DND-41 (cell line): ENCODE measurements around the gene FRS2.

Source experiments
- EZH2 ChIP-seq: IDR thresholded peaks from 3 replicates; pipeline ENCODE4 v1.6.1; 2012; ENCODE audit warnings: borderline replicate concordance, low read depth, mild to moderate bottlenecking, moderate library complexity, low read length, inconsistent platforms; ENCODE audit not compliant: severe bottlenecking
- TF ChIP-seq, protein P1 (sequence below): IDR thresholded peaks from 2 replicates; pipeline ENCODE4 v1.5.1; 2012; ENCODE audit warnings: borderline replicate concordance, low read length, moderate library complexity, mild to moderate bottlenecking; ENCODE audit not compliant: poor library complexity, severe bottlenecking; ENCODE audit errors: extremely low read depth

DNA sequence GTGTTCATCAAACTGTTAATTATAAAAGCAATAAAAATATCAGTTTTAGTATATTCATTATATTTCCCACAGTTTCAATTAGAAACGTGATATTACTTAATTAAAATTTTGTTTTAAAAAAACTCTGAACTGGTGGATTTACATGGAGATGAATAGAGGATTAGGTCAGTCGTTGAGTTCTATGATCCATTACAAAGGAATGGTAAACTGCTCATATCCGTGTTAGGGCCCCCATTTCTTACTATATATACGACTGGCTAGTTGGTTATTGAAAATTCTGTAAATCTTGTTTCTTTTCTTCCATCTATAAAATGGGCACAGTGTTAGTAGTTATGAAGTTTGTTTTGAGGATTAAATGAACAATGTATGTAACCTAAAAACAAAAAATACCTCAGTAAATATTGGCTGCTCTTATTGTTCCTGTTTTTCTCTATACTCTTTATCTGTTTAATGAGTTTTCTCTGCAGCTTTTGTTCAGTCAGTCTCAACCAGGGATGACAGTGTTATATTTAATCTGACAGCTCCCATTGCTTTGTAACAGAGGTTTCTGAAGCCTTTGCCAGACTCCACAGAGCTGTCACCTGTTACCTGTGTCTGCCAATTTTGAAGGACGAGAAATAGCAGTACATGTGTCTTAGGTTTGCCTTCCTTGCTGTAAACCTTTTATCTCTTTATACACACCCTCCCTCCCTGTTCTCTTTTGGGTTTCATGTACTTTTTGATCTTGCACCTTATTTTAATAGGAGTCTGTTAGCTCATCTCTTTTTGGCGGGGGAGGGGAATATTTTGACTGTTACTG lies 41.5 kb downstream of the FRS2 start:
- TF ChIP-seq, protein P1, sequence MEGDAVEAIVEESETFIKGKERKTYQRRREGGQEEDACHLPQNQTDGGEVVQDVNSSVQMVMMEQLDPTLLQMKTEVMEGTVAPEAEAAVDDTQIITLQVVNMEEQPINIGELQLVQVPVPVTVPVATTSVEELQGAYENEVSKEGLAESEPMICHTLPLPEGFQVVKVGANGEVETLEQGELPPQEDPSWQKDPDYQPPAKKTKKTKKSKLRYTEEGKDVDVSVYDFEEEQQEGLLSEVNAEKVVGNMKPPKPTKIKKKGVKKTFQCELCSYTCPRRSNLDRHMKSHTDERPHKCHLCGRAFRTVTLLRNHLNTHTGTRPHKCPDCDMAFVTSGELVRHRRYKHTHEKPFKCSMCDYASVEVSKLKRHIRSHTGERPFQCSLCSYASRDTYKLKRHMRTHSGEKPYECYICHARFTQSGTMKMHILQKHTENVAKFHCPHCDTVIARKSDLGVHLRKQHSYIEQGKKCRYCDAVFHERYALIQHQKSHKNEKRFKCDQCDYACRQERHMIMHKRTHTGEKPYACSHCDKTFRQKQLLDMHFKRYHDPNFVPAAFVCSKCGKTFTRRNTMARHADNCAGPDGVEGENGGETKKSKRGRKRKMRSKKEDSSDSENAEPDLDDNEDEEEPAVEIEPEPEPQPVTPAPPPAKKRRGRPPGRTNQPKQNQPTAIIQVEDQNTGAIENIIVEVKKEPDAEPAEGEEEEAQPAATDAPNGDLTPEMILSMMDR = no peak
- no peak for TF ChIP-seq EZH2
